HTR-8/SVneo (cell line): ENCODE results near the gene UBE2U.
"Not testable (repeated sequence)": the region's sequence is repeated elsewhere in the genome, so short reads cannot be mapped to it uniquely, and the experiment has no call there.

Experiments used
- DNase-seq: peaks from one replicate; pipeline ENCODE4 v3.0.0; 2011; ENCODE audit warnings: low spot score, mixed read lengths; ENCODE audit not compliant: insufficient read length
- FAIRE-seq: peaks from 2 replicates; lab custom pipeline; 2011; peaks lifted over from hg19 to GRCh38; lab: Jason Lieb, UNC

The UBE2U gene

GRCh38 chr1:64187646-64188045 is 15.8 kb upstream of the UBE2U start:
- FAIRE-seq (no peak), DNase-seq (no peak)

DNA sequence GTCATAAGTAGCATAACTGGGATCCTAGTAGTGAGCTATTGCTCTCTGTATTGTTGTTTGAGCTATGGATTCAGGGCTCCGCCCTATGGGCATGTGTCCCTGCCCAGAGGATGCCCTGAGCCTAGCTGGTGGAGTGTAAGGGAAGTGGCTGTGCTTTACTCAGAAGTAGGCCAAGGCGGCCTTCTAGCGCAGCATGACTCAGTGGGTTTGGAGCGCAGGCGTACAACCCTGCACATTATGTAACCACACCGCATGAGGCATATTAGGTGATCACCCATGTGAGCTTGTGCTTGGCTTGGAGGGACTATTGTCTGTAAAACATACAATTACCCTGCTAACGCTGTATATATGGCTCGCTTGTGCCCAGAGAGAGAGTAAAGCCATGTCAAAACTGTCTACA is 11.1 kb upstream of the UBE2U start:
- FAIRE-seq, result no peak

DNA sequence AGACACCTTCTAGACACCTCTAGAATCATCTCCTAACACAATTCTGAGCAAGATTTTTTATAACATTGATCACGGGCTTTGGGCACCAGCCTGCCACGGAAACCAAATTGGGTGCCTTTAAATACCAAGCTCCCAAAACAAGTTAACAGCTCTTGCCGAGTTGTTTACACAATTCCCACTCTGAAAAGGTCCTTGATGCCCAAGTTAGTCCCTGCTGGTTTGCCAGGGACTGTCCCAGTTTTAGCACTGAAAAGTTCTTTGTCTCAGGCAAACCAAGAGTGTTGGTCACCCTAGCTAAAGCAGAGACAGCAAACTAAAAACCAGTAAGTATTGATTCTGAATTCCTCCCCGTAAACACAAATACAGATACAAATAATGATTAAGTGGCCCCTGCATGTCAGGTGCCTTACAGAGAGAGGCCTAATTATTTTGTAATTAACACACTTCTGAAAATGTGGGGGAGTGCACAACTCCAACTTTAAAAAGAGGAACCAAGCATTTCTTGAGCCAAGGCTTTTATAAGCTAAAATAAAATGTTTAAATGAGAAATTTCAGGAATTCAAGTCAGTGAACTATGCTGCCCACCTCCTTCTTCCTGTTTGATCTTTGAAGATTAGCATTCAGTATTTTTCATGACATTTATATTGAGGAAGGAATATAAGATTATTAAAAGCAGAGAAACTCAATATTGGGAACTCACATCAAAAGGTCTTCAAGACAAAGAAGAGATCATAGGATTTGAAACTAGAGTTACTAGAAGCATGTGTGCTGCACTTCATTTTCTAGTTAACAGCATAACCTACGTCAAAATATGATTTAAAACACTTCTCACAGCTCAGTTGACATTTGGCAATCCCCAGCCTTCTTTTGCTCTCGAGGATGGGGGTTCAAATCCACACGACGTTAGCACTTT is 9.0 kb upstream of the UBE2U start:
- FAIRE-seq (no peak), DNase-seq (no peak)

More for the DNA sequence above, 11.1 kb upstream of the UBE2U start:
- DNase-seq, result no peak

GRCh38 chr1:64195081-64195395 is 8.4 kb upstream of the UBE2U start:
- DNase-seq (no peak), FAIRE-seq (no peak)

GRCh38 chr1:64196074-64196870 is 7.2 kb upstream of the UBE2U start:
- no peak for DNase-seq
- no peak for FAIRE-seq

DNA sequence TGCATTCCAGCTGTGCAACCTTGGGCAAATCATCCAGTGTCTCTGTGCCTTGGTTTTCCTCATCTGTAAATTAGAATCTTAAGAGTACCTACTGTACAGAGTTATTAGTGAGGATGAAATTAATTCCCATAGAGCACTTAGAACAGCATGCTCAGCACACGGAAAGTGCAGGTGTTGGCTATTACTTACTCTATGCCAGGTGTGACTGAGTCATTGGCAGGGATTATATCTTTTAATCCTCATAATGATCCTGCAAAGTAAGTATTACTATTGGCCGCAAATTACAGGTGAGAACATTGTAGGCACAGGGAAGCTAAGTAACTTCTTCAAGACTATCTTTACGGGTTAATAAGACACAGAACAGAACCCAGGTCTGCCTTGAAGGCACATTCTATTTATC is 6.3 kb upstream of the UBE2U start:
- no peak for DNase-seq
- FAIRE-seq, result no peak

DNA sequence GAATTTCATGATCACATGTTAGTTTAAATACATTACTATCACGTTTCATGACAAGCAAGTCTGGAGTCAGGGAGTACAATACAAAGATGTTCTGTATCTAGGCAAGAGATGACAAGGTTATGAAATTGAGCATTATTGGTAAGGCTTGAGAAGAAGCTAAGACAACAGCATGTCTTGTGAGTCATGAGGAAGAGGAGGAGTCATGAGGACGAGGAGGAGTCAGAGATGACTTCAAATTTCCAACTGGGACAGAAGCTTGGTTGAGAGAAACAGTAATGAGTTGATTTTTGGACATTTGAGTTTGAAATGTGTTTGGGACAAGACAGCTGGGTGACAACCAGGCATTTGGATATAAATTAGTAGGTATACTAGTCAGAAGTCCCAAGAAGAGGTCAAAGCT is 4.3 kb upstream of the UBE2U start:
- no peak for DNase-seq
- FAIRE-seq, result no peak

- DNase-seq (no peak), FAIRE-seq (no peak)
Observed at GRCh38 chr1:64200064-64200463, 3.4 kb upstream of the UBE2U start.

DNA sequence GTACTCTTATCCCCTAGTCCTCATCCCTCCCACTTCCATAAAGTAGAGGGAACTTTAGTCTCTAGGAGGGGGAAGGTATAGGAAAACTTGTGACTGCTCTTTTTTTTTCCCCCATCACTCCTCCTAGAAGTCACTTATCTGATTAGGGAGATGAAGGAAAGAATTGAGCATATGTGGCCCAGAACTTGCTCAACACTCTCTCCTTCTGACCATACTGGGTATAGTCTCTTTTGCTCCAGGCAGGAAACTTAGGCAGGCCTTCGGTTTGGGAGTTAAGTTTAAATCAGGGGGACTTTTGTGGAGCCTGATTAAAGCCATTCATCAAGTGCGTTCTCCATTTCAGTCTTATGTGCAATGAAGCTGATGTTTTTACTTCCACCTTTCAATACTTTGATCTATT is 5.8 kb downstream of the UBE2U start:
- FAIRE-seq, result no peak
- DNase-seq, result no peak

DNA sequence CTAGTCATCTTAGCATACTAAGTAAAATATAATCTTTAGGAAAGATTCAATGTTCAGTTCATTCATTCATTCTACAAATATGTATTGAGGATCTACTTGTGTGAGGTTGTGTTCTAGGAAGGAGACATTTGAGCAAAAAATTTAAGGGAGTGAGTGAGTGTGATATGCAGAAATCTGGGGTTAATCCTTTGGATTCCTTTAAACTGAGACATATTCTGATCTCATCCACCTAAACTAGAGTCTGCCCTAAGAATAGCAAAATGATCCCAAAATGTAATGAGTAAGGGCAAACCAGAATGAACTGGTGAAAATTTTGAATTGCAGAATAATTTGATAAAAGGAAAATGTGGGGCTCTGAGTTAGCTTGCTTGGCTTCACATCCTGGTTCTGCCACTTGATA is 8.6 kb downstream of the UBE2U start:
- no peak for FAIRE-seq
- DNase-seq, result no peak

DNA sequence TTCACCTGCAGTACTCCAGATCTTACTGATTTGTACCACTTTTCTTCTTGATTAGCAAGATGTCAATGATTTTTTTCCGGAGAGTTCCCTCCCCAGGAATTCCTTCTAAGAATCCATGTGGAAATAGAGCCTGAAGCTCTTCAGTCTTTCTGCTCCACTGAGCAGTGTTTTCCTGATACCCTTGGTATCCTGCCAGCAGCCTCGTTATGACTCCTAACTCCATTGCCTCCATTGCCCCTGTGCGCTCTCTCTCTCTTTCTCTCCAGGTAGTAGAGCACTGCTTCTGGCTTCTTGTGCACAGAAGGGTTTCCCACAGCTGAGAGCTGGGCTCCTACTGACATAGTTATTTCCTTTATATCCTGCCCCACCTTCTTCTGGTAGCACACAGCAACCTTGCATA is 12.2 kb downstream of the UBE2U start:
- no peak for DNase-seq
- FAIRE-seq, result no peak

DNA sequence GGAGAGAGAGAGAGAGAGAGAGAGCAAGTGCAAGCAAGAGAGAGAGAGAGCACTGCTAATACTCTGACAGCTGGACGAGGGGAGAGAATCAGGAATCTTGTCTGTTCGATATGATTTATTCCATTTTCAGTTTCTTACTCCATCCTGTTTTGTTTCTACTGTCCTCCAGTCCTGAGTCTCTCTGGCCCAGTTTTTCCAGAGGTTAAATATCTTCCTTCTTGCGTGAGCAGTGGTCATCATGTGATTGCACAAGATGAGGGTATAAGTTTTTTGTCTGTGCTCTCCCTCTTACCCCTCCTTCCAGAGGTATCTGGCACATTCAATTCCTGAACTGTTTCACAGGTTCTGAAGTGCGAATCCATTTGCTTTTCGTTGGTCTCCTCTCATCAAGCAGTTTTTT is 16.8 kb downstream of the UBE2U start:
- FAIRE-seq (no peak), DNase-seq (no peak)

GRCh38 chr1:64223329-64224151 is 20.1 kb downstream of the UBE2U start:
- DNase-seq, result peak; percentile 39
- FAIRE-seq, result no peak

DNA sequence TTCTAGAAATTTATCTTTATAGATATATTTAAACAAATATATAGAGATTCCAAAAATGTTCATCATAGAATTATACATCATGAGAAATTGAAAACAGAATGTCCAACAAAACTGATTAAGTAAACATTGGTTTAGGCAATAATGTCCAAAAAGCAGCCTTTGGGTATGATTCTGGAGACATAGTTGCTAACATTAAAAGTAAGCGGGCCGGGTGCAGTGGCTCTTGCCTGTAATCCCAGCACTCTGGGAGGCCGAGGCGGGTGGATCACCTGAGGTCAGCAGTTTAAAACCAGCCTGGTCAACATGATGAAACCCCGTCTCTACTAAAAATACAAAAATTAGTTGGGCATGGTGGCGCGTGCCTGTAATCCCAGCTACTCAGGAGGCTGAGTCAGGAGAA is 20.8 kb downstream of the UBE2U start:
- not testable (repeated sequence) for FAIRE-seq, DNase-seq

DNA sequence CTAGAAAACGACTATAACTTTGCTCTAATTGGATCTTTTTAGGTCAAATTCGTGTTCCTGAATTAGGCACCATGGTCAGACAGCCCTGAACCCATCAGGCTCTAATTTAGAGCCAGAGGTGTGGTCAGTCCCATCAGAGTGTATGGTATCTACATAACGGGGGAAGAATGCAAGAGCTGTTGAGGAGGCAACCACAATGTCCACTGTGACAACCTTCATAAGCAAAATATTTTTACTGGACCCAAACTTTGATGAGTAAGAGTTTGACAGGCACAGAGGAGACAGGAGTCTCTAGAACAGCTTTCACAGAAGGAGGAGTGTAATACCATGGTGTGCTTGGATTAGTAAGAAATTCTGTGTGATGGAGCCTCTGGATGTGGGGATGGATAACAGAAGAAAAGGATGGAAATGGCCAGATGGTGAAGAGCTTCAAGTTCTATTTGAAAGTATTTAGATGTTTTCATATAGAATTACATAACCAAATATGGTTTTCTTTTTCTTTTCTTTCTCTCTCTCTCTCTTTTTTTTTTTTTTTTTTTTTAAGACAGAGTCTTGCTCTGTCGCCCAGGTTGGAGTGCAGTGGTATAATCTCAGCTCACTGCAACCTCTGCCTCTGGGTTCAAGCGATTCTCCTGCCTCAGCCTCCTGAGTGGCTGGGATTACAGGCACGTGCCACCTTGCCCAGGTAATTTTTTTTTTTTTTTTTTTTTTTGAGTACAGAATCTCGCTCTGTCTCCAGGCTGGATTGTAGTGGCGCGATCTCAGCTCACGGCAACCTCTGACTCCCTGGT is 24.9 kb downstream of the UBE2U start:
- no peak for DNase-seq
- no peak for FAIRE-seq

DNA sequence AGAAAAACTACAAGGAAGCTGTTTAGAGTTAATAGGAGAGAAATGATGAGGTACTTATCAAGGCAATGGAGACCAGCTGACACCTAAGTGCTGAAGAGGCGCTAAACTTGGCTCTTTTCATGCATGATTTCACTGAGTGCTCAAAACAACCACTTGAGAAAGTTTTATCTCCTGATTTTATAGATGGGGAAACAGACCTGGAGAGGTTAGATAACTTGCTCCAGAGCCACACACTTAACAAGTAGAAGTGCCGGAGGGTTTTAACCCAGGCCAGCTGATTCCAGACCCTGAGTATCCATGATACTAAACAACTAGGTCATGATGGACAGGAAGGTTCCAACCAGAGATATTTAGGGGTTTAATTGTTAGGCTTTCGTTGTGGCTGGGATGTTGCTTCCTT is 25.9 kb downstream of the UBE2U start:
- FAIRE-seq, result no peak
- DNase-seq, result no peak

GRCh38 chr1:64231153-64231552 is 27.7 kb downstream of the UBE2U start:
- FAIRE-seq, result no peak
- DNase-seq, result no peak

DNA sequence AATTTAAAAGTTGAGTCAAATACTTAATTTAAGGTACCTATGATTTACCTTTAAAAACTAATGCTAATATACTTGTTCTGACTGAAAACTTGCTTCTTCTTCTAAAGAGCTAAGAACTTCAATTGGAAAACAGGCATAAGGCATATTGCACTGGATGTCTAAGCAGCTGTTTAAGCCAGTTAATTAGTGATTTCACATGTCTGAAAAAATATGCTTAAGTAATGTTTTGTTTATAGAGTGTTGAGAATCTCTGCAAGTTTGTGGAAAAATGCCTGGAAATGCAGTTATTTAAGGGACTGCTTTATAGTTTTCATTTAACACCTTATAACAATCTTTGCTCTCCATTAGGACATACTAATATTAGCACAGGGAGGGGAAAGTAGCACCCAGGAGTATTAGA is 28.2 kb downstream of the UBE2U start:
- no peak for FAIRE-seq
- DNase-seq, result no peak

DNA sequence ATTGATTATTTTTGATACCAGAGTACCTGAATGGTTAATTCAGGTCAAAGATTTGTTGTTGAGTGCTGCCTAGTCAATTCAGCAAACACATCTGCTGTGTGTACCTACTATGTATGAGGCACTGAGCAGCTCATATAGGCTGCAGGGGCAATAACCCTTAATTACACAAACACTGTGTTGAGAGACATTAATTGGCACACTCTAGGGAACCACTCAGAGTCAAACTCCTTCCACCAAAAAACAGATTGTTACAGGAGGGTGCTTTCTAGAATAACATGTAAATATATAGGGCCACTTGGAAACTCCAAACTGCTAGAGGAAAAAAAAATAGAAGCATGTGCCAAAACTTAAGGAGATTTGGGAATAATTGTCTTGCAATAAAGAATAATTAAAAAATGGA is 31.3 kb downstream of the UBE2U start:
- no peak for DNase-seq
- FAIRE-seq, result no peak

DNA sequence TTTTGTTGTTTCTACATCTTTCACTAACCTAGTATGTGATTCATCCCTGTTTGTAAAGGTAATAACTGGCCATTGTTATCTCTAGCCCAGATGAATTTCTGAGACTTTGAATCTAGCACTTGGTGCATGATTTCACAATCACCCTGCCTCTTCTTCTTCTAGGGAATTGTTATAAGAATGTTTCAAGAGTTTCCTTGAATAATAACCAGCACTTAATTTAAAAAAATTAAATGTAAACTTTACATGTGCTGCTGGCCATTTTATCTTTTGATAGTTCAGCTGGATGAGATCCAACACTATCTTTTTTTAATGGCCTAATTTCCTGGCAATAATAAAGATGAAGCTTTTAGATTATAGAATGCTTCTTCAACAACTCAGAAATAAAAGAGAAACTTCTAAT is 31.8 kb downstream of the UBE2U start:
- DNase-seq (no peak), FAIRE-seq (no peak)
